Epithelial cell of proximal tubule (primary cell): ENCODE data around the gene TSPAN18. TPM values are rescaled to one million over a fixed set of nuclear protein-coding genes. Genes with fewer than 3 reads are reported as not detected.

Experiments
- DNase-seq: peaks from one replicate; pipeline ENCODE4 v3.0.0-alpha.2; 2011; ENCODE audit warnings: low read depth
- H3K4me3 ChIP-seq: 2 replicates; pipeline ENCODE4 v1.5.1; 2011; ENCODE audit warnings: low read depth, mild to moderate bottlenecking, low read length
- total RNA-seq: library from RNA; depleted of rRNA; stranded (reverse); fragments of >200 nt; gene quantifications from 2 replicates; pipeline ENCODE4 v1.2.3, GENCODE V29; 2015
- TF ChIP-seq, protein P1 (sequence below): conservative IDR thresholded peaks from 2 replicates; pipeline ENCODE4 v1.5.1; 2012; ENCODE audit warnings: low read depth, mild to moderate bottlenecking, low read length

TSPAN18 gene
- total RNA-seq, 1 donor from 2014 or later: 1.6 TPM

DNA sequence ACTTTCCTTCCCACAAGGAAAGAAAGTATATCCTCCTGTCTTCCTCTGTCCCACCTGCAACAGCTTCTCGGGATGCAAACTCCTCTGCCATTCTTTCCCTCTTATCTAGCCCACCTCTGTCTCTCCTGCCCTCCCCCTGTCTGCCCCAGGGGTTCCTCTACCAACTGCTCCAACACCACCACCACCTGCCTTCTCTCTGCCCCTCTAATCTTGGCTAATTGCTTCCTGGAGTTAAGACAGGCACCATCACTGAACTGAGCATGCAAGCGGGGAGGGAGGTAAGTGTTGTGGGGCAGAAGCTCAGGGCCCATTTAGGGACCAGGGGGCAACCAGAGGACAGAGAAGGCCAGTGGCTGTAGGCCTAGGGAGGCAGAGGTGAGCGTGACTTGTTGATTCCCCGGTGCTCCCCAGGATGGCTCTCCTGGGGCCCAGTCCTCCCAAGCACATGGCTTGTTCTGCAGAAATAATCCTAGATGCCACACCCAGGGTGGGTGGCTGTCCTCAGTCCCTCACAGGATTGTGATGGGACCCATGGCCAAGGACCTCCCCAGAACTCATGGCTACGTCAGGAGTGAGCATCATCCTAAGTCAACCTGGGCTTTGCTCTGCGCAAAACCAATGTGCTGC, 112.8 kb downstream of the TSPAN18 start:
- no peak for DNase-seq

DNA sequence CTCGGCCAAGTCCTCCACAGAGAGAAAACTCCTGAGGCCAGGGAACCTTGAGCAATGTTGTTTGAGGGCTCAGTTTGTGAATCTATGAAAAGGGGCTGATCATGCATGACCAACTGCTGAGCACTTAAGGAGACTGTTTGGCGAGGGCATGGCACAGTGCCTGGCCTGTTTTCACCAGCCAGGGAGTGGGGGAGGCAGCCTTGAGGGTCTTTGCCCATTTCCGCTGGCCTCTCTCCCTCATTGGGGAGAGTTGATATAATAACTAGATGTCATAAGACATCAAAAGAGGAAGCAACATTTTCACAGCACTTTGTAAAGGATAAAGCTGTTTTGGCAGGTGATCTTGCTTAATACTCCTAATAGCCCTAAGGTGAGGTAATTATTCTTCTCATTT, 113.3 kb downstream of the TSPAN18 start:
- no peak for DNase-seq
- H3K4me3 ChIP-seq: no peak overlapping the region
- TF ChIP-seq, protein P1, sequence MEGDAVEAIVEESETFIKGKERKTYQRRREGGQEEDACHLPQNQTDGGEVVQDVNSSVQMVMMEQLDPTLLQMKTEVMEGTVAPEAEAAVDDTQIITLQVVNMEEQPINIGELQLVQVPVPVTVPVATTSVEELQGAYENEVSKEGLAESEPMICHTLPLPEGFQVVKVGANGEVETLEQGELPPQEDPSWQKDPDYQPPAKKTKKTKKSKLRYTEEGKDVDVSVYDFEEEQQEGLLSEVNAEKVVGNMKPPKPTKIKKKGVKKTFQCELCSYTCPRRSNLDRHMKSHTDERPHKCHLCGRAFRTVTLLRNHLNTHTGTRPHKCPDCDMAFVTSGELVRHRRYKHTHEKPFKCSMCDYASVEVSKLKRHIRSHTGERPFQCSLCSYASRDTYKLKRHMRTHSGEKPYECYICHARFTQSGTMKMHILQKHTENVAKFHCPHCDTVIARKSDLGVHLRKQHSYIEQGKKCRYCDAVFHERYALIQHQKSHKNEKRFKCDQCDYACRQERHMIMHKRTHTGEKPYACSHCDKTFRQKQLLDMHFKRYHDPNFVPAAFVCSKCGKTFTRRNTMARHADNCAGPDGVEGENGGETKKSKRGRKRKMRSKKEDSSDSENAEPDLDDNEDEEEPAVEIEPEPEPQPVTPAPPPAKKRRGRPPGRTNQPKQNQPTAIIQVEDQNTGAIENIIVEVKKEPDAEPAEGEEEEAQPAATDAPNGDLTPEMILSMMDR: no peak

More for the DNA sequence above, 112.8 kb downstream of the TSPAN18 start:
- H3K4me3 ChIP-seq: no peak overlapping the region
- TF ChIP-seq, protein P1: no peak

DNA sequence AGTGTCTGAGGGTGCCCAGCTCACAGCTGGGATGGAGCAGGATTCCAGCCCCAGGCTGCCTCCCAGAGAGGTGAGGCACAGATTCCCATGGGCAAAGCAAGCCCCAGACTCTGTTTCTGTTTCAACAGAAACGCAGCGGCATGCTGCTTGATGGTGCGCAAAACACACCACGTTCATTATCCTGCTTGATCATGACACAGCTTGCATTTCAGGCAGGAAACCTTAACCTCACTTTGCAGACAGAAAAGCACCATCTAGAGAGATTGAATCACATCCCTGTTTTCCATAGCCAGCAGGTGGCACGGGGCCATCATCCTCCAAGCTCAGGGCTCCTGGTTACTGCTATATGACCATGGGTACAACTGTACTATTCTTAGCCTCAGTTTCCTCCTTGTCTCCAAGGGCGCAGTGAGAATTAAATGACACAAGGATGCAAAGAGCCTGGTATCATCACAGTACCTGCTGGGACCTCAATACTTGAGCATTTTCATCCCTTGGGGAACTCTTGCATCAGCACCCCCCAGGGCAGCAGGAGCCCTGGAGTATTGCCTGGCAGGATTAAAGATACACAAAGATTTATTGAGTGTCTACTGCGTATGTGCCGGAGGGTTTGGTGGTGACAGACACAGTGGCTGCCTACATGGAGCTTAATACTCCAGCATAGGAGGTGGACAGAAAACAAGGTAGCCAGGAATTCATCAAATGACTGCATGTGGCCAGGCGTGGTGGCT, 113.9 kb downstream of the TSPAN18 start:
- DNase-seq: no peak
- H3K4me3 ChIP-seq: no peak overlapping the region
- TF ChIP-seq, protein P1: peak; percentile 20

DNA sequence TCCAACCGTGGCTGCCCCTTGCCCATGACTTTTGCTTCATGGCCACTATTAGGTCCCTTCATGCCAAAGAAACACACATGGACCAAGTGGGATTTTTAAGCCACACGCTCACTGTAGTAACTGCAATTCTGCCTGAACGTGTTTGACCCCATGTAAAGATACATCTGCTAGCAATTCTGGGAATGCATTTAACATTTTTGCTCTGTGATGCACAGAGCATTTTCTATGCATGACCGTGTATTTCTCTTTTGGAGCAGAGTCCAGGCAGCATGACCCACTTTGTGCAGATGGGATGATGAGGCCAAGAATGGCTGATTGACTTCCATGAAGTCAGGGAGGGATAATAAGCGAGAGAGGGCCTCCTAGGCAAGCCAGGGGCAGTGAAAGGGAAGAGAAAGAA, 115.5 kb downstream of the TSPAN18 start:
- peak; percentile 96 for DNase-seq
- TF ChIP-seq, protein P1: no peak
- no peak overlapping the region for H3K4me3 ChIP-seq

DNA sequence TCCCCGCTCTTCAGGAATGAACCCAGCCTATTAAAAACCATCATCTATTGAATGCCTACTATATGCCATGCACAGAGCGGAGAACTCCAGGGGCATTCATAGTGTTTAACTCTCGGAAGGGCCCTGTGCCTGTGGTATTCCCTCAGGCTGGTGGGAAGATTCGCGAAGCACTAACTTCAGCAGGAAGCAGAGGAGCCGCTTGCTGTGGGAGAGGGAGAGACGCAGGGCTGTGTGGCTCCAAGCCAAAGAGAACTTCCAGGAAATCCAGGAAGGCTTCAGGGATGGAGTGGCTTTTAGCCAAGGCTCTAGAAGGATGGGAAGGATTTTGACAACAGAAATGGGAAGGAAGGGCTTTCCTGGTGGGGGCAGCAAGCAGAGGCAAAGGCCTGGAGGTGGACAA, 120.1 kb downstream of the TSPAN18 start:
- no peak for DNase-seq
- TF ChIP-seq, protein P1: no peak
- H3K4me3 ChIP-seq: no peak overlapping the region

DNA sequence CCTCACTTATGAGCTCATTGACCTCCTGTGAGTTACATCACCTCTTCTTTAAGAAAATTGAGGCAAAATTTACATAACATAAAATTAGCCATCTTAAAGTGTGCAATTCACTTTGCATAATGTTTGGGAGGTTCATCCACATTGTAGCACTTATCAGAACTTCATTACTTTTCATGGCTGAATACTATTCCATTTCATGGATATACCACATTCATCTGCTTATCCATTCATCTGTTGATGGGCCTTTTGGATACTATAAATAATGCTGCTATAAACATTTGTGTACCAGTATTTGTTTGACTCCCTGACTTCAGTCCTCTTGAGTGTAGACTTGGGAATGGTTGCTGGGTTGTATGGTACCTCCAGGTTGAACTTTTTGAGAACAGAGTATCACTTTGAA, 120.6 kb downstream of the TSPAN18 start:
- no peak overlapping the region for H3K4me3 ChIP-seq
- TF ChIP-seq, protein P1: no peak
- no peak for DNase-seq
